HCT116 (cell line): Measurements from ENCODE around the gene ZBTB42. TPM values are rescaled to one million over a fixed set of nuclear protein-coding genes. Genes with fewer than 3 reads are reported as not detected.

Experiments
- ATAC-seq: fragments of 200-7000 bp; cut with Tn5 transposase; 2 replicates; pipeline ENCODE4 v1.9.1; 2020; ENCODE audit warnings: mild to moderate bottlenecking, moderate library complexity
- BruUV-seq: library from RNA; stranded (reverse); fragments of 400-500 nt; replicated peaks from 2 replicates; lab custom pipeline; 2021; lab: Mats Ljungman, UMichigan
- CTCF ChIA-PET: fragments of 300-600 bp; sonication (Branson Sonifier 250); formaldehyde crosslinking; loops from one replicate; lab custom pipeline; 2021; ENCODE audit warnings: antibody characterized with exemption; lab: Charles Lee
- POLR2A ChIA-PET: fragments of 300-600, 350-600 bp; sonication (Branson Sonifier 250); formaldehyde crosslinking; loops from one replicate; lab custom pipeline; 2021; ENCODE audit warnings: antibody characterized with exemption; lab: Charles Lee
- RAD21 ChIA-PET, 2 experiments: fragments of 300-600 bp; sonication (Branson Sonifier 250); formaldehyde crosslinking; loops; one replicate each; lab custom pipeline; 2023; ENCODE audit warnings: low total read pairs in 2 of 2; ENCODE audit not compliant: uncharacterized antibody in 2 of 2, unreplicated experiment in 2 of 2, low non-redundant PET in 1 of 2; lab: Charles Lee
- DNase-seq: peaks from one replicate; pipeline ENCODE4 v3.0.0-alpha.2; 2010; ENCODE audit warnings: low read depth, low spot score
- H2AFZ ChIP-seq: fragments of 200-600 bp; shearing (Covaris generic), sonication (generic); 2 replicates; pipeline ENCODE4 v1.6.1; 2017; ENCODE audit warnings: low read depth, mixed run types, mixed read lengths, antibody characterized with exemption, low read length; ENCODE audit not compliant: poor library complexity, severe bottlenecking
- H3K27ac ChIP-seq: 2 replicates; pipeline ENCODE4 v1.5.1; 2012; ENCODE audit warnings: low read depth, low read length
- H3K27me3 ChIP-seq: fragments of 200-600 bp; sonication (generic); 2 replicates; pipeline ENCODE4 v1.6.1; 2016; ENCODE audit warnings: mixed run types, low read length, mixed read lengths; ENCODE audit not compliant: insufficient read depth
- H3K36me3 ChIP-seq, 2 experiments: fragments of 200-500 bp in 1 of 2; fragments of 200-600 bp in 1 of 2; sonication (Bioruptor generic) in 1 of 2; sonication (generic) in 1 of 2; 2 replicates each; pipeline versions ENCODE4 v1.5.1 to v1.6.1; 2014 to 2016; ENCODE audit warnings: low read length in 2 of 2, inconsistent platforms in 1 of 2, mixed read lengths in 1 of 2, mixed run types in 1 of 2; ENCODE audit not compliant: insufficient read depth in 2 of 2, control insufficient read depth in 1 of 2
- H3K4me1 ChIP-seq, 2 experiments: fragments of 200-600 bp in 1 of 2; sonication (generic) in 1 of 2; 2 replicates each; pipeline versions ENCODE4 v1.5.1 to v1.6.1; 2012 to 2017; ENCODE audit warnings: low read length in 2 of 2, inconsistent platforms in 1 of 2, mild to moderate bottlenecking in 1 of 2, mixed read lengths in 1 of 2, mixed run types in 1 of 2, moderate library complexity in 1 of 2; ENCODE audit not compliant: insufficient read depth in 2 of 2, control insufficient read depth in 1 of 2
- H3K4me2 ChIP-seq: fragments of 200-600 bp; sonication (generic); 2 replicates; pipeline ENCODE4 v1.6.1; 2017; ENCODE audit warnings: mixed run types, low read length, mixed read lengths
- H3K4me3 ChIP-seq, 2 experiments: fragments of 200-600 bp in 1 of 2; sonication (generic) in 1 of 2; replicated peaks in 1 of 2; 2 replicates each; pipeline ENCODE4 v1.5.1; 2011 to 2016; ENCODE audit warnings: low read length in 2 of 2, control low read depth in 1 of 2, low read depth in 1 of 2, mild to moderate bottlenecking in 1 of 2, mixed read lengths in 1 of 2, mixed run types in 1 of 2
- H3K79me2 ChIP-seq: fragments of 200-600 bp; sonication (generic); 2 replicates; pipeline ENCODE4 v1.6.1; 2017; ENCODE audit warnings: mild to moderate bottlenecking, mixed run types, low read length, moderate library complexity, mixed read lengths; ENCODE audit not compliant: insufficient read depth
- H3K9ac ChIP-seq: fragments of 200-600 bp; sonication (generic); 2 replicates; pipeline ENCODE4 v1.6.1; 2016; ENCODE audit warnings: low read length, mixed read lengths
- H3K9me2 ChIP-seq: fragments of 200-600 bp; sonication (generic), shearing (Covaris generic); 2 replicates; pipeline ENCODE4 v1.6.1; 2017; ENCODE audit warnings: mixed run types, mild to moderate bottlenecking, moderate library complexity; ENCODE audit not compliant: insufficient read depth
- H3K9me3 ChIP-seq, 2 experiments: fragments of 200-500 bp in 1 of 2; fragments of 200-600 bp in 1 of 2; sonication (Bioruptor generic) in 1 of 2; sonication (generic) in 1 of 2; 2 replicates each; pipeline ENCODE4 v1.6.1; 2014 to 2017; ENCODE audit warnings: low read length in 2 of 2, mixed read lengths in 2 of 2, inconsistent platforms in 1 of 2, low read depth in 1 of 2, mild to moderate bottlenecking in 1 of 2, mixed run types in 1 of 2, moderate library complexity in 1 of 2; ENCODE audit not compliant: control insufficient read depth in 1 of 2, insufficient read depth in 1 of 2
- H4K20me1 ChIP-seq: fragments of 200-600 bp; sonication (generic), shearing (Covaris generic); 2 replicates; pipeline ENCODE4 v1.6.1; 2017; ENCODE audit warnings: mixed run types, mild to moderate bottlenecking, moderate library complexity; ENCODE audit not compliant: insufficient read depth
- CBX3 ChIP-seq: IDR thresholded peaks from 2 replicates; pipeline ENCODE4 v1.6.1; 2012; ENCODE audit warnings: low read depth
- MAX ChIP-seq: IDR thresholded peaks from 2 replicates; pipeline ENCODE4 v1.6.1; 2012
- POLR2AphosphoS5 ChIP-seq: IDR thresholded peaks from 2 replicates; pipeline ENCODE4 v1.6.1; 2011; ENCODE audit warnings: mild to moderate bottlenecking, low read depth, low read length, moderate library complexity
- RAD21 ChIP-seq: IDR thresholded peaks from 2 replicates; pipeline ENCODE4 v1.6.1; 2012; ENCODE audit warnings: low read depth, mild to moderate bottlenecking
- SIN3A ChIP-seq: IDR thresholded peaks from 2 replicates; pipeline ENCODE4 v1.6.1; 2012; ENCODE audit warnings: low read depth
- SP1 ChIP-seq: IDR thresholded peaks from 2 replicates; pipeline ENCODE4 v1.6.1; 2012; ENCODE audit warnings: low read depth
- ZBTB33 ChIP-seq: IDR thresholded peaks from 2 replicates; pipeline ENCODE4 v1.6.1; 2011; ENCODE audit warnings: mild to moderate bottlenecking, low read length, moderate library complexity; ENCODE audit not compliant: insufficient replicate concordance; ENCODE audit errors: extremely low read depth
- ZFX ChIP-seq: fragments of 450-650 bp; IDR thresholded peaks from 2 replicates; pipeline ENCODE4 v1.6.1; 2017
- ZNF274 ChIP-seq: fragments of 200-500 bp; sonication (Bioruptor generic); IDR thresholded peaks from 2 replicates; pipeline ENCODE4 v1.6.1; 2014; ENCODE audit warnings: mild to moderate bottlenecking, low read depth, low read length, inconsistent platforms
- intact Hi-C: fragments of 100-400 bp; cut with micrococcal nuclease; formaldehyde crosslinking; loops from 2 replicates; pipeline ENCODE4 v1.10.0; 2022
- total RNA-seq: library from RNA; stranded (reverse); gene quantifications from one replicate; pipeline ENCODE4 v1.2.1, GENCODE V29; 2021; ENCODE audit not compliant: unreplicated experiment

Gene ZBTB42
- total RNA-seq, 1 experiment from 2014 or later: 4.4 TPM

- no peak for ATAC-seq
- intact Hi-C loops: no loop called here
- H3K4me3 ChIP-seq: no peak overlapping the region
- CTCF ChIA-PET: no interaction called here
- H2AFZ ChIP-seq: no peak overlapping the region
- peaks cover 3 to 9% of the 10 kb centered on the region in 2 experiments; a peak in 3 of 4 replicates for H3K4me1 ChIP-seq
- no peak overlapping the region for H3K9ac ChIP-seq
- TF ChIP-seq ZFX (no peak), CBX3 (no peak), POLR2AphosphoS5 (no peak), MAX (no peak), ZBTB33 (no peak), SP1 (no peak), ZNF274 (no peak), RAD21 (no peak), SIN3A (no peak)
- TF ChIP-seq, all 23 proteins: peak for 0
- Histone ChIP-seq H4K20me1 (no peaks in the 10 kb centered on the region), H3K4me2 (no peak overlapping the region), H3K27ac (no peak overlapping the region), H3K9me3 (peaks cover 0 to 11% of the 10 kb centered on the region in 2 experiments; a peak in 2 of 4 replicates), H3K36me3 (peaks cover 0 to 23% of the 10 kb centered on the region in 2 experiments; a peak in 3 of 4 replicates), H3K79me2 (no peaks in the 10 kb centered on the region), H3K27me3 (no peaks in the 10 kb centered on the region), H3K9me2 (no peaks in the 10 kb centered on the region)
- ChIA-PET RAD21 (no interaction called here), POLR2A (interaction anchor here (1.4 kb wide), 1 partner anchor 59 kb away, joined by 3 read pairs; no protein-coding TSS in a partner anchor)
- no peak for DNase-seq
- no TSS peak for BruUV-seq
Observed at GRCh38 chr14:104767634-104767918, 33.3 kb upstream of the ZBTB42 start.
